Dendritic cell treated with granulocyte-macrophage colony-stimulating factor and Interleukin-4, amounts not matched to agents 40 ng/mL and 50 ng/mL, for 4 days (primary cell): ENCODE data around the gene DSCAML1.

Experiments used
- H3K27ac Mint-ChIP-seq: one replicate; pipeline ENCODE4 v1.8.0; 2022; ENCODE audit warnings: mild to moderate bottlenecking, mixed read lengths
- H3K27me3 Mint-ChIP-seq: one replicate; pipeline ENCODE4 v1.8.0; 2022; ENCODE audit warnings: mild to moderate bottlenecking, mixed read lengths
- H3K36me3 Mint-ChIP-seq: one replicate; pipeline ENCODE4 v1.8.0; 2022; ENCODE audit warnings: low read depth, mixed read lengths
- H3K4me1 Mint-ChIP-seq: one replicate; pipeline ENCODE4 v1.8.0; 2022; ENCODE audit warnings: low read depth, mixed read lengths
- H3K4me3 Mint-ChIP-seq: one replicate; pipeline ENCODE4 v1.8.0; 2022; ENCODE audit warnings: mild to moderate bottlenecking, moderate library complexity, mixed read lengths
- H3K9me3 Mint-ChIP-seq: one replicate; pipeline ENCODE4 v1.8.0; 2022; ENCODE audit warnings: mixed read lengths
- intact Hi-C: fragments of 100-400 bp; cut with micrococcal nuclease; formaldehyde crosslinking; loops from one replicate; pipeline ENCODE4 v1.15.0; 2022

The DSCAML1 gene

DNA sequence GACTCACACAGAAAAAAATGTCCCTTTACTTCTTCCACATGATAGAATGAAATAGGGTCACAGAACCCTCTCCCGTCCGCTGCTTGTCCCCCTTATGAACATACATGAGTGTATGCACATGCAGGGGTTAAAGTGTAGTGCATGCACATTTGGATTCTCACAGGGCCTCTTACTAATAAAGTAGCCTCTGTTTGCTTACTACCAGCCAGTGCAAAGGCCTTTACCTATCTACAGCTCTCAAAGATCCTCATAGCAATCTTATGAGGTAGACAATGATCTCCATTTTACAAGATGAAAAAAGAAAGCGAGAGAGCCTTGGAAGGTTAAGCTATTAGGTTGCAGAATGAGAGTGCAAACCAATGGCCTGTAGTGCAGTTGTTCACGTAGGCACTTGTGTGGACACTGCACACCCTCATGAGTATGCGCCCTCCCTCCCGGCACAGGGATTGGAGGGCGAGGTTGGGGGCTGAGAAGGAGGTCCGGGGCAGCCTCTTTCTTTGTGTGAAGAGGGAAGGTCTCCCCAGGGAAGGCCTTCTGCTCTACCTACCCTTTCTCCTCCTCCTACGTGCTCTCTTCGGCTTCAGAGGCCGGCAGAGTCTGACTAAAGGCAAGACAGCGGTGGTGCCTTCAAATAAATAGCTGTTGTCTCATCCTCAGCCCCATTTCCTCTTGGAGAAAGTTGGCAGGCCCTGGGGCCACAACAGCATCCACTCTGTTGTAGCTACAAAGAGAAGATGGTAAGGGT lies 378.1 kb downstream of the DSCAML1 start:
- H3K4me3 Mint-ChIP-seq = no peak overlapping the region
- H3K36me3 Mint-ChIP-seq = no peaks in the 10 kb centered on the region
- no peaks in the 10 kb centered on the region for H3K4me1 Mint-ChIP-seq
- intact Hi-C loops = no loop called here
- no peak overlapping the region for H3K27ac Mint-ChIP-seq
- H3K27me3 Mint-ChIP-seq = peaks cover 4% of the 10 kb centered on the region
- H3K9me3 Mint-ChIP-seq = no peaks in the 10 kb centered on the region

DNA sequence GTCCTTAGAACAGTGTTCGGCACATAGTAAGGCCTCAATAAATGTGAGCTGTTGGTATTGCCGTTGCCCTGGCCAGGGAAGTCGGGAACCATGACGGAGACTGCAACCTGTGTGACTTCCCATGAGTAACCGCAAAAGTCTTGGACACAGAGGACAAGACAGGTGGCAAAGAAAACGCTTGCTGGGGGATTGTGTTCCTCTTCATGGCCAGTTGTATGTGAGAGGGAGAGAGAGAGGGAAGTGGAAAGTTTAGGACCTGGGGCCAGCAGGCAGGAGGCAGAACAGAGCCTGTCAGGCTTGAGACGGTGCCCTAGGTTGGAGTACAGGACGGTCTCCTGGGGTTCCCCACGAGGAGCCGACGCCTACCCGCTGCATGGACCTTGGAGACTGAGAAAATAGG lies 379.2 kb downstream of the DSCAML1 start:
- no peaks in the 10 kb centered on the region for H3K4me1 Mint-ChIP-seq
- H3K27ac Mint-ChIP-seq = no peak overlapping the region
- peaks cover 4% of the 10 kb centered on the region for H3K27me3 Mint-ChIP-seq
- intact Hi-C loops = no loop called here
- H3K4me3 Mint-ChIP-seq = no peak overlapping the region
- no peaks in the 10 kb centered on the region for H3K9me3 Mint-ChIP-seq
- H3K36me3 Mint-ChIP-seq = peaks cover 6% of the 10 kb centered on the region

DNA sequence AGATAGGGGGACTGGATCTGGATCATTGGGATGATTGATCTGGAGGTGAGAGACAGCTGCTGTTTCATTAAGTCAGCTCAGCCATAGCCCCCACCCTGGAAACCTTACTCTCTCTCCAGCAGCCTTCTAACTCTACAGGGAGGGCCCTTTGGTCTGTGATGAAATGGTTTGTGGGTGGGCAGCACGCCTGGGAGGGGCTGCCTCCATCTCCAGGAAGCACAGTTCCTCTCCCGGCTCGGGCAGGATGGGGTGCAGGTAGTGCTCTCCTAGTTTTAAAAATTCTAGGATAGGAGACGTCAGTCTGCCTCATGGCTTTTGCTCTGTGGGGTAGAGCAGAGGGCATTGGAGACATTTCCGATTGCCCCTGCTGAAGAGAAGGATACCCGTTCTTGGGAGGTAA lies 379.7 kb downstream of the DSCAML1 start:
- Mint-ChIP-seq H3K4me3 (no peak overlapping the region), H3K9me3 (no peaks in the 10 kb centered on the region), H3K27me3 (peaks cover 4% of the 10 kb centered on the region), H3K36me3 (peaks cover 11% of the 10 kb centered on the region), H3K4me1 (no peaks in the 10 kb centered on the region), H3K27ac (no peak overlapping the region)
- intact Hi-C loops = no loop called here

DNA sequence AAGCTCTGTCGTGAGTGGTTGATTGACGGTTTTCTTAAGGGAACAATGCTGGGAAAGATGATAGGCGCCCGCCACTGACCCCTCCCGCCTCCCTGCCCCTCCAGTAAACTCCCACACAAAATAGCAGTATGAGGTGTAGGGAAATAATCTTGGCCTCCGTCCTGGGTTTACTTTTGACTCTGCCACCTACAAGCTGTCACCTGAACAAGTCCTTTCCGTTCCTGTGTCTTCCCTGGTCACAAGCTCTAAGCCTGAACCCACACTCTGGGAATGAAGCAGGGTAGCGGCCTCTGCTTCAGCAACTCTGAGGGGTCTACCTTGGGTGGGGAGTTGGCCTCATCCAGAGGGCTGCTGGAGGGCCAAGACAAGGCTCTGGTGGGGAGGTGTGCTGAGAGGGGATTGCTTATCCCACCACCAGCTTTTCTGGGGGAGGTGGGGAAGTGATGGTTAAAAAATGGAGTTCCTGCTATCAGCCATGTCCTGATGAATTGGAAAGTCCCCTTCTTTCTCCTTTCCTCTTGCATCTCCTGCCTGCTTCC lies 381.6 kb downstream of the DSCAML1 start:
- no peak overlapping the region for H3K4me3 Mint-ChIP-seq
- intact Hi-C loops = no loop called here
- no peaks in the 10 kb centered on the region for H3K4me1 Mint-ChIP-seq
- no peaks in the 10 kb centered on the region for H3K9me3 Mint-ChIP-seq
- no peak overlapping the region for H3K27ac Mint-ChIP-seq
- peaks cover 31% of the 10 kb centered on the region for H3K36me3 Mint-ChIP-seq
- peaks cover 4% of the 10 kb centered on the region for H3K27me3 Mint-ChIP-seq

DNA sequence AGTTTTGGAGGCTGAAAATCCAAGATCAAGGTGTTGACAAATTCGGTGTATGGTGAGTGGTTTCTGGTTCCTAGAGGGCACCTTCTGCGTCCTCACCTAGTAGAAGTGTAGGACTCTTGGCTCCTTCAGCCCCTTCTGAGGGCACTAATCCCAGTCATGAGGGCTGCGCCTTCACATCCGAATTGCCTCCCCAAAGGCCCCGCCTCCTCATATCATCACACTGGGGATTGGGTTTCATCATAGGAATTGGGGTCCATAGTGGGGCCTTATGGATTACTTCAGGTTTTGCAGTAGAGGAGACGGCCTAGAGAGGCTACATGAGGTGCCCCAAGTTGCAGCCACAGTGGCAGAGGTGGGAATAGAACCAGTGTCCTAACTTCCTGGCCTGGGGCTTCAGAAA lies 382.3 kb downstream of the DSCAML1 start:
- H3K4me1 Mint-ChIP-seq = peaks cover 4% of the 10 kb centered on the region
- intact Hi-C loops = no loop called here
- H3K9me3 Mint-ChIP-seq = no peaks in the 10 kb centered on the region
- no peak overlapping the region for H3K27ac Mint-ChIP-seq
- no peak overlapping the region for H3K4me3 Mint-ChIP-seq
- H3K36me3 Mint-ChIP-seq = peaks cover 37% of the 10 kb centered on the region
- peaks cover 4% of the 10 kb centered on the region for H3K27me3 Mint-ChIP-seq

DNA sequence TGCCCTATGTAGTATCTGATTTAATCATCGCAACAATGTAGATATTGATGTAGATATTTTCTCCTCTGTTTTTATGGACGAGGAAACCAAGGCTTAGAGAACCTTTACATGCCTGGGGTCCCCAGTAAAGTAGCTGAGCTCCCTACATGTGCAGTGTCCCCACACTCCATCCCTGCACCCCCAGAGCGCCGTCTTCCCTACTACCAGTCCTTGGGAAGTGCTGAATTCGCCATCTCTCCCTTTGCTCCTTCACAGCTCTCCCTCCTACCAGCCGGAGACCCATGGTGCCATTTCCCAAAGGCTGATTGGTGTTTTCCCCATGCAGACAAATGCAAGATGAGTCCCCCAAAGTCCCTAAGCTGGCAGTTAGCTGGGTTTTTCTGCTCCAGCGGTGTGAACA lies 383.4 kb downstream of the DSCAML1 start:
- peaks cover 4% of the 10 kb centered on the region for H3K27me3 Mint-ChIP-seq
- intact Hi-C loops = no loop called here
- H3K4me3 Mint-ChIP-seq = no peak overlapping the region
- H3K4me1 Mint-ChIP-seq = peaks cover 7% of the 10 kb centered on the region
- no peak overlapping the region for H3K27ac Mint-ChIP-seq
- H3K9me3 Mint-ChIP-seq = no peaks in the 10 kb centered on the region
- H3K36me3 Mint-ChIP-seq = peaks cover 48% of the 10 kb centered on the region

DNA sequence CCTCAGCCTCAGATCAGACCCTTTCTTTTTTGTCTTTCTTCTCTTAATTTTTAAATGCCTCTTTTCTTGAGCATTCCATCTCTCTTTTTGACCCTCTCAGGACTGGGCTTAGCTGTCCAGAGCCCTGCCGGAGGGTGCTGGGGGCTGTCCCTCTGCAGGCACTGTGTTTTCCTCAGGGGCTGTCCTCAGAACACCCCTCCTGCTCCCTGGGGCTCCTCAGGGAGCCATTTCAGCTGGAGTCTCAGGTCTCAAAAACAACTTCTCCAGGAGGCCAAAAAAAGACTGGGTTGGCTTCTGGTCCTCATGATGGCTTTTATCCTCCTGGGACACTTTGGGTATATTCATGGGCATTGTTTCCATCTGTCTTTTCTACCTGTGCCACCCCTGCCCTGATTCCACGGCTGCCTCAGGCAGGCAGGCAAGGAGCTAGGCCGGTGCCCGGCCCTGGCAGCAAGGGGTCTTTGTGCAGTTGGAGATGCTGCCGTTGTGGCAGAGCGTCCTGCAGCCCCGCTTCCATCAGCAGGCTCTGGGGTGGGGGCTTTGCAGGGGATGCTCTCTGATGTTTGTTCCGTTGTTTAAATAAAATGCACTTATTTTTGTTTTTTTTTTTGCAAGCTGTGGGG lies 384.3 kb downstream of the DSCAML1 start:
- intact Hi-C loops = no loop called here
- no peak overlapping the region for H3K27ac Mint-ChIP-seq
- no peak overlapping the region for H3K4me3 Mint-ChIP-seq
- H3K4me1 Mint-ChIP-seq = peaks cover 7% of the 10 kb centered on the region
- peaks cover 2% of the 10 kb centered on the region for H3K27me3 Mint-ChIP-seq
- peaks cover 56% of the 10 kb centered on the region for H3K36me3 Mint-ChIP-seq
- no peaks in the 10 kb centered on the region for H3K9me3 Mint-ChIP-seq

DNA sequence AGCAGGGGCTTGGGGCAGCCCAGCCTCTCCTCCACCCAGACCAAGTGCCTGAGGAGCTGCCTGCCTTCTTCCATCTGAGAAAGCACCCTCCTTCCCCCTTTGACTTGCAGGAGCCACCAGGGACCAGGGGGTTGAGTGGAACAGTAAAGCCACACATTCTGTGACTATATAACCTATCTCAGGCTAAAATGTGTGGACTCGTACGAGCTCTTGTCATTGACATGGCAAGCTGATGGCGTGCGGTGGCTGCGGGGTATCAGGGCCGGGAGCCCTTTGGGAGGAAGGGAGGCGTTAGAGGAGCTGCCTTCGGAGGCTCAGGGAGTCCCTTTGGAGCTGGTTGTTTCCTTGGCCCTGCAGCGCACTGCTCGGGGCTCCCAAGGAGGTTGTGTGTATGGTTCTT lies 384.8 kb downstream of the DSCAML1 start:
- Mint-ChIP-seq H3K9me3 (no peaks in the 10 kb centered on the region), H3K27ac (no peak overlapping the region), H3K36me3 (peaks cover 60% of the 10 kb centered on the region), H3K4me3 (no peak overlapping the region), H3K4me1 (peaks cover 7% of the 10 kb centered on the region), H3K27me3 (no peaks in the 10 kb centered on the region)
- intact Hi-C loops = no loop called here

DNA sequence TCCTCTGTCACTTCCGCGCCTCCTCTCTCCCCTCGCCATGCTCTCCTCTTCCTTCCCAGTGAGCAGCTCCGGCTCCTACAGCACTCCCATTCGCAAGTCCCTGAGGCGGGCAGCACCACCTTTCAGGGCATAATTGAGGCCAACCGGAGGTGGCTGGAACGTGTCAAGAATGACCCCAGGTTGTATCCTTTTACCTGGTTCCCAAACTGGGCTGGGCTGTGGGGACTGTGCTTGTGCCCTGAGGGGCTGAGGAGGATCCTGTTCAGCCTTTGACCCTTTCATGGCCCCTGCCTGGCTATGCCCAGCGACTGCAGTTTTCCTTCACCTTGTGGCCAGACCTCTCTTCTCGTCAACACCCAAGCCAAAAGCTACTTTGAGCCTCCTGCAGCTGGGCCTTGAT lies 385.3 kb downstream of the DSCAML1 start:
- no peak overlapping the region for H3K4me3 Mint-ChIP-seq
- H3K9me3 Mint-ChIP-seq = no peaks in the 10 kb centered on the region
- no peaks in the 10 kb centered on the region for H3K27me3 Mint-ChIP-seq
- H3K36me3 Mint-ChIP-seq = peaks cover 62% of the 10 kb centered on the region
- intact Hi-C loops = no loop called here
- no peak overlapping the region for H3K27ac Mint-ChIP-seq
- H3K4me1 Mint-ChIP-seq = peaks cover 7% of the 10 kb centered on the region

DNA sequence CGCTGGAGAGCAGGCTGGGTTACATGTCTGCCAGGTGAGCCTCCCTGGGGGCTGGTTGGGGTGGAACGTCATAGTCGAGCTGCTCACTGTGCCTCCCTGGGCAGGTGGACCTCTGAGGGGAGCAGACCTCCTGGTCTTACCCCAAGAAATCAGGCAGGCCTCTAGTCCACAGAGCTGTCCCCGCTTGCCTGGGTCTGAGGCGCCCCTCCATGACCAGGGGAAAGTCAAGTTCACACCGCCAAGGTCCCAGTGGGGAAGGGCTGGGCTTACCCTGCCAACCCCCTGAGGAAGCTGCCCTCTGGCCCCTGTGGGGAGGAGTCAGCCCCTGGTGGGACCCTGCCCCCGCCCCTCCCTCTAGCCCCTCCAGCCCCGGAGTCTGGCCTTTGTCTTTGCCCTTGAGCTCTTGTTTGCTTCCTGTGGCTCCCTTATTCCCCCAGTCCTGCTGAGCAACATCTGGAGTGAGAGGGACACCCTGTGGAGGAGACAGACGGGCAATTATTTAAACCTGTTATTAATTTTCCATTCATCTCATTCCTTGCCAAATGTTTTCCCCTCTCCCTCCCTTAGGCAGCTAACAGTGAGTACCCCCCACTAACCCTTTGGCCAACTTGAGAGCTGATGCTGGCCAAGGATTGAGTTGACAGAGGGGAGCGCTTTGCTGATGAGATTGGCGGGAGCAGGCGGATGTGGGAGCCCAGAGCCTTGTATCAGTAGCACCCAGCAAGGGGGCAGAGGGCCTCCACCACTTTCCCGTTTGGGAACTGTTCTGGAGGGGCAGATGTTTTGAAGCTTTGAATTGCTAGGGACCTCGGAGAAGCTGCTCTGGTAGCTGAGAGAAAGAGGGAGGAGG lies 385.9 kb downstream of the DSCAML1 start:
- H3K36me3 Mint-ChIP-seq = peaks cover 66% of the 10 kb centered on the region
- intact Hi-C loops = no loop called here

DNA sequence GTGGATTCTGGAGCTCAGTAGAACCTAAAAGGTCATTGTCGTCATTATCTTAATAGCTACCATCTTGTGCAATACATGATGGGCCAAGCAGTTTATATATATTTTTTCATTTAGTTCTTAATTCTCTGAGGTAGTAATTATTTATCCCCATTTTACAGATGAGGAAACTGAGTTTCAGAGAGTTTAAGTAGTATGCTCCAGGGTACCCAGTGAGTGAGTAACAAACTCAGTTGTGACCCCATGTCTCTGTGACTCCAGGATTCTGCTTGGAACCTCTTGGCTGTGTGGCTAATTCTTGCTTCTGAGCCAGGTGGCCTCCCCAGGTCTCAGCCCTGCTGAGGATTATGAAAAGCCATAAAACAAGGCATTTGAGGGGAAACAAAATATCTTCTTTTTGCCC lies 386.8 kb downstream of the DSCAML1 start:
- intact Hi-C loops = no loop called here
- Mint-ChIP-seq H3K27ac (no peak overlapping the region), H3K4me3 (no peak overlapping the region), H3K4me1 (peaks cover 7% of the 10 kb centered on the region), H3K27me3 (no peaks in the 10 kb centered on the region), H3K9me3 (peaks cover 12% of the 10 kb centered on the region), H3K36me3 (peaks cover 75% of the 10 kb centered on the region)

More for the DNA sequence above, 385.9 kb downstream of the DSCAML1 start:
- no peaks in the 10 kb centered on the region for H3K27me3 Mint-ChIP-seq
- peaks cover 7% of the 10 kb centered on the region for H3K4me1 Mint-ChIP-seq
- H3K9me3 Mint-ChIP-seq = peaks cover 3% of the 10 kb centered on the region
- no peak overlapping the region for H3K27ac Mint-ChIP-seq
- no peak overlapping the region for H3K4me3 Mint-ChIP-seq

DNA sequence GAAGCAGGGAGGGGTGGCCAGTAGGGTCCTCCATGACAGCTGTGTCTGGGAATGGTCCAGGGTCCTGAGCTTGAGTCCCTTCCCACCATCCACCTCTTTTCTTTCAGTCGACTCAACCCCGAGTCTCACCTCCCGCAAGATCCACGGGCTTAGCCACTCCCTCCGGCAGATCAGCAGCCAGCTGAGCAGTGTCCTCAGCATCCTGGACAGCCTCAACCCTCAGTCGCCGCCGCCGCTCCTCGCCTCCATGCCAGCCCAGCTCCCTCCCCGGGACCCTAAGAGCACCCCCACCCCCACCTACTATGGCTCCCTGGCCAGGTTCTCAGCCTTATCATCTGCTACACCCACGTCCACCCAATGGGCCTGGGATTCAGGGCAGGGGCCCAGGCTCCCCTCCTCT lies 387.5 kb downstream of the DSCAML1 start:
- Mint-ChIP-seq H3K27me3 (no peaks in the 10 kb centered on the region), H3K27ac (no peak overlapping the region), H3K36me3 (peaks cover 82% of the 10 kb centered on the region), H3K9me3 (peaks cover 16% of the 10 kb centered on the region), H3K4me3 (no peak overlapping the region), H3K4me1 (peaks cover 7% of the 10 kb centered on the region)
- intact Hi-C loops = no loop called here

DNA sequence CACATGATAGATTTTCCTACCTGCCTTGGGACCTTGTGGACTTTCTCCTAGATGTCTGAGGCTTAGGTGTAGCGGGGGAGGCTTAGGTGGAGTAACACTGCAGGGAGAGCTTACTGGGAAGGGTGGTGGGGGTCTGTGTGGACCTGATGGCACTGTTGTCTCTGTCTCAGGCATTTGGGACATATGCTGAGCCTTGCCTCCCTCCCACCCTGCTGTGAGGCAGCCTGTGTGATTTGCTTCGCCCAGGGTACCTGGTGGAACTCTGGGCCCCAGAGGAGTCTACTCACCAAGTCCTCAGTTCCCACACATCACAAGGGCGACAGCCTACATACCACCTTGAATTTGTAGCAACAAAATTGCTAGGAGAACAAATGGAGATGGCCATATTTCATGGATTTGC lies 388.7 kb downstream of the DSCAML1 start:
- intact Hi-C loops = no loop called here
- Mint-ChIP-seq H3K36me3 (peaks cover 92% of the 10 kb centered on the region), H3K4me1 (peaks cover 7% of the 10 kb centered on the region), H3K27me3 (no peaks in the 10 kb centered on the region), H3K4me3 (no peak overlapping the region), H3K27ac (no peak overlapping the region), H3K9me3 (peaks cover 26% of the 10 kb centered on the region)

DNA sequence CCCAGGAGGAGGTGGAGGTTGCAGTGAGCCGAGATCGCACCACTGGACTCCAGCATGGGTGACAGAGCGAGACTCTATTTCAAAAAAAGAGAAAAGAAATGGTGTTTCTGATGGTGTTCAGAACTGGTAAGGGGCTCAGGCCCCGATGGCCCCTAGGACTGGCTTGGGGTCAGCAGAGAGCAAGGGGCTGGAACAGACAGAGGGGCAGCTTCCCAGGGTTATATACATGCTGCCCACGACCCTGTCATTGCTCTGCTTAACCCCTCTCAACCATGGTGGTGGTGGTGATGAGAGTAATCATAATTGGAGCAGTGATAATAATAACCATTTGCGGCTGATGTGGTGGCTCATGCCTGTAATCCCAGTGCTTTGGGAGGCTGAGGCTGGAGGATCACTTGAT lies 390.0 kb downstream of the DSCAML1 start:
- no peak overlapping the region for H3K27ac Mint-ChIP-seq
- H3K4me1 Mint-ChIP-seq = peaks cover 7% of the 10 kb centered on the region
- intact Hi-C loops = no loop called here
- H3K4me3 Mint-ChIP-seq = no peak overlapping the region
- H3K27me3 Mint-ChIP-seq = no peaks in the 10 kb centered on the region
- peaks cover 26% of the 10 kb centered on the region for H3K9me3 Mint-ChIP-seq
- H3K36me3 Mint-ChIP-seq = peaks cover 92% of the 10 kb centered on the region
